WTC11 (cell line): ENCODE data around the gene SEZ6L. TPM values are rescaled to one million over a fixed set of nuclear protein-coding genes. Genes with fewer than 3 reads are reported as not detected.

Experiments
- ATAC-seq: fragments of 200-7000 bp; cut with Tn5 transposase; 2 replicates; pipeline ENCODE4 v1.10.0; 2021; ENCODE audit warnings: mild to moderate bottlenecking, moderate library complexity
- CTCF ChIA-PET: fragments of 300-600 bp; sonication (Branson Sonifier 250); formaldehyde crosslinking; loops from one replicate; lab custom pipeline; 2021; ENCODE audit warnings: antibody characterized with exemption; lab: Charles Lee
- POLR2A ChIA-PET: fragments of 350-600 bp; sonication (Branson Sonifier 250); formaldehyde crosslinking; loops from one replicate; lab custom pipeline; 2021; ENCODE audit warnings: antibody characterized with exemption; lab: Charles Lee
- DNase-seq: peaks from one replicate; pipeline ENCODE4 v3.0.0; 2021; ENCODE audit warnings: low spot score
- H3K27ac Mint-ChIP-seq: 2 replicates; pipeline ENCODE4 v1.8.0; 2021; ENCODE audit warnings: mixed read lengths
- H3K27me3 Mint-ChIP-seq: 2 replicates; pipeline ENCODE4 v1.8.0; 2021; ENCODE audit warnings: low read depth, mild to moderate bottlenecking, moderate library complexity, mixed read lengths
- H3K36me3 Mint-ChIP-seq: 2 replicates; pipeline ENCODE4 v1.8.0; 2021; ENCODE audit warnings: mixed read lengths
- H3K4me1 Mint-ChIP-seq: 2 replicates; pipeline ENCODE4 v1.8.0; 2022; ENCODE audit warnings: mixed read lengths
- H3K4me3 Mint-ChIP-seq: 2 replicates; pipeline ENCODE4 v1.8.0; 2021; ENCODE audit warnings: mild to moderate bottlenecking, moderate library complexity, mixed read lengths
- H3K9me3 Mint-ChIP-seq: 2 replicates; pipeline ENCODE4 v1.8.0; 2021; ENCODE audit warnings: mixed read lengths
- AR ChIP-seq: fragments of 250-450 bp; sonication (Bioruptor Pico); IDR thresholded peaks from 2 replicates; pipeline ENCODE4 v1.9.0; 2021; ENCODE audit warnings: mild to moderate bottlenecking
- CREM ChIP-seq: sonication (generic); formaldehyde crosslinking; IDR thresholded peaks from 2 replicates; pipeline ENCODE4 v1.8.1; 2022; ENCODE audit warnings: mild to moderate bottlenecking, missing genetic modification reagents, moderate library complexity
- CTCF ChIP-seq: fragments of 200-600 bp; IDR thresholded peaks from 2 replicates; pipeline ENCODE4 v1.8.0; 2022; ENCODE audit warnings: antibody characterized with exemption
- ERG ChIP-seq: fragments of 250-450 bp; sonication (Bioruptor Pico); IDR thresholded peaks from 2 replicates; pipeline ENCODE4 v1.8.0; 2021; ENCODE audit warnings: mild to moderate bottlenecking
- FOXP1 ChIP-seq: sonication (generic); formaldehyde crosslinking; IDR thresholded peaks from 2 replicates; pipeline ENCODE4 v1.8.0; 2022; ENCODE audit warnings: missing genetic modification reagents, mild to moderate bottlenecking, moderate library complexity, borderline replicate concordance
- FOXP4 ChIP-seq: sonication (generic); formaldehyde crosslinking; IDR thresholded peaks from 2 replicates; pipeline ENCODE4 v1.8.0; 2022; ENCODE audit warnings: mild to moderate bottlenecking, missing genetic modification reagents
- IRF2 ChIP-seq: sonication (generic); formaldehyde crosslinking; IDR thresholded peaks from 2 replicates; pipeline ENCODE4 v1.8.0; 2022; ENCODE audit warnings: low read depth, missing genetic modification reagents, borderline replicate concordance
- NFYB ChIP-seq: sonication (generic); formaldehyde crosslinking; conservative IDR thresholded peaks from 2 replicates; pipeline ENCODE4 v1.8.0; 2022; ENCODE audit warnings: low read depth, missing genetic modification reagents
- OVOL2 ChIP-seq: fragments of 250-450 bp; sonication (Bioruptor Pico); IDR thresholded peaks from 2 replicates; pipeline ENCODE4 v1.9.0; 2021; ENCODE audit warnings: mild to moderate bottlenecking, borderline replicate concordance
- PRRX2 ChIP-seq: fragments of 250-450 bp; sonication (Bioruptor Pico); IDR thresholded peaks from 2 replicates; pipeline ENCODE4 v1.8.0; 2021; ENCODE audit warnings: mild to moderate bottlenecking
- SP1 ChIP-seq: sonication (generic); formaldehyde crosslinking; conservative IDR thresholded peaks from 2 replicates; pipeline ENCODE4 v1.8.1; 2022; ENCODE audit warnings: missing genetic modification reagents
- TCF7 ChIP-seq: sonication (generic); formaldehyde crosslinking; IDR thresholded peaks from 2 replicates; pipeline ENCODE4 v1.8.0; 2022; ENCODE audit warnings: mild to moderate bottlenecking, low read depth, missing genetic modification reagents, moderate library complexity
- TEAD4 ChIP-seq: sonication (generic); formaldehyde crosslinking; IDR thresholded peaks from 2 replicates; pipeline ENCODE4 v1.8.0; 2022; ENCODE audit warnings: mild to moderate bottlenecking, missing genetic modification reagents
- USF1 ChIP-seq: sonication (generic); formaldehyde crosslinking; IDR thresholded peaks from 2 replicates; pipeline ENCODE4 v1.8.0; 2022; ENCODE audit warnings: mild to moderate bottlenecking, missing genetic modification reagents
- ZBTB21 ChIP-seq: sonication (generic); formaldehyde crosslinking; IDR thresholded peaks from 2 replicates; pipeline ENCODE4 v1.8.1; 2023; ENCODE audit warnings: mild to moderate bottlenecking, missing genetic modification reagents, borderline replicate concordance
- ZNF396 ChIP-seq: fragments of 250-450 bp; sonication (Bioruptor Pico); IDR thresholded peaks from 2 replicates; pipeline ENCODE4 v1.8.0; 2021; ENCODE audit warnings: mild to moderate bottlenecking, moderate library complexity, borderline replicate concordance
- ZNF671 ChIP-seq: fragments of 250-450 bp; sonication (Bioruptor Pico); IDR thresholded peaks from 2 replicates; pipeline ENCODE4 v1.8.0; 2021; ENCODE audit warnings: mild to moderate bottlenecking
- total RNA-seq: library from RNA; stranded (reverse); gene quantifications from 3 replicates; pipeline ENCODE4 v1.2.3, GENCODE V29; 2021

SEZ6L gene
- total RNA-seq, 1 experiment from 2014 or later: 0.57 TPM

GRCh38 chr22:26380072-26380830, 211.0 kb downstream of the SEZ6L start (continued):
- TF ChIP-seq PRRX2 (CRISPR knock-in tag) (no peak), ZBTB21 (CRISPR knock-in tag) (no peak), CREM (no peak), IRF2 (CRISPR knock-in tag) (no peak), ZNF396 (CRISPR knock-in tag) (no peak), ZNF671 (CRISPR knock-in tag) (no peak), TEAD4 (CRISPR knock-in tag) (no peak), NFYB (CRISPR knock-in tag) (no peak), FOXP1 (CRISPR knock-in tag) (no peak), TCF7 (CRISPR knock-in tag) (no peak), CTCF (no peak), USF1 (CRISPR knock-in tag) (no peak)

- TF ChIP-seq FOXP1 (CRISPR knock-in tag): no peak
- no peak for TF ChIP-seq FOXP4 (CRISPR knock-in tag)
- no peak for TF ChIP-seq AR
- no peak for TF ChIP-seq OVOL2
- no peak for TF ChIP-seq SP1 (CRISPR knock-in tag)
- TF ChIP-seq ERG (CRISPR knock-in tag): no peak
- Mint-ChIP-seq H3K9me3 (peaks cover 15% of the 10 kb centered on the region), H3K4me3 (no peak overlapping the region), H3K27ac (no peak overlapping the region), H3K4me1 (peaks cover 5% of the 10 kb centered on the region), H3K36me3 (no peaks in the 10 kb centered on the region), H3K27me3 (peaks cover 29% of the 10 kb centered on the region)
- ATAC-seq (no peak), DNase-seq (no peak)
- ChIA-PET CTCF (interaction anchor here (0.6 to 4.2 kb wide), 5 partner anchors 16 to 609 kb away, joined by 3 to 19 read pairs (median 4); no protein-coding TSS in a partner anchor), POLR2A (interaction anchor here (0.5 to 0.7 kb wide), 2 partner anchors 27 to 48 kb away, joined by 5 read pairs; no protein-coding TSS in a partner anchor)
Measured at GRCh38 chr22:26382782-26383181, 213.5 kb downstream of the SEZ6L start.
